Activated T-cell treated with anti-CD3 and anti-CD28 coated beads for 1 hour (primary cell): Measurements from ENCODE around the gene CLK2.
"Not testable (repeated sequence)": the region's sequence is repeated elsewhere in the genome, so short reads cannot be mapped to it uniquely, and the experiment has no call there.

Experiments
- DNase-seq: peaks from one replicate; pipeline ENCODE4 v3.0.0-alpha.2; 2020; ENCODE audit warnings: low read depth

The CLK2 gene

DNA sequence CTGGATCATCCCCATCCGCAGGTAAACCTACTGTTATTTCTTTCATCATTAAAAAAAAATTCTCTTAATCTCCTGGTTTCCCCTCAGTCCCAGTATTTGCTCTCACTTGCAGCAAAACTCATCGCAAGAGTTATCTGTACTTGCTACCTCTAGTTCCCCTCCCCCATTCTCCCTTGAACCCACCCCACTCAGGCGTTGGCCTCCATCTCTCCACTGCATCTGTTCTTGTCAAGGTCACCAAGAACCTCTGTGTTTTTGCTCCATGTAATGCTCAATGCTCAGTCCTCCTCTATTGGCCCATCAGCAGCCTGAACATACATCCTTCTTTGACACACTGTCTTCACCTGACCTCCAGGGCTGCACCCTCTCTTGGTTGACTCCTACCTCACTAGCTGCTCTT is 23.4 kb upstream of the CLK2 start:
- no peak for DNase-seq

DNA sequence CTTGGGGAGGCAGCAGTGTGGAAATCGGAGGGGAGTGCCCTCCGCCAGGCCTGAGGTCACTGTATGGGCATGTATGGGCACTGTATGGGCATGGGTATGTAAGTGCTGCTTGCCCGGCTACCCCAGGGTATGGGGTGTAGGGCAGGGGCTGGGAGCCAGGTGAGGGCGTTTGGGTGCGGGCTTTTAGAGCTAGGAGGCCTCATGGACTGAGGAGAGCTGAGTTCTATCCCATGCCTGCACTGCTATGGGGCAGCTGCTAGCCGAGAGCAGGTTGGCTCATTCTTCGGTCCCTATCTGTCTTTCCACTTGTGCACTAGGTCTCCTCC is 22.6 kb upstream of the CLK2 start:
- DNase-seq = no peak

DNA sequence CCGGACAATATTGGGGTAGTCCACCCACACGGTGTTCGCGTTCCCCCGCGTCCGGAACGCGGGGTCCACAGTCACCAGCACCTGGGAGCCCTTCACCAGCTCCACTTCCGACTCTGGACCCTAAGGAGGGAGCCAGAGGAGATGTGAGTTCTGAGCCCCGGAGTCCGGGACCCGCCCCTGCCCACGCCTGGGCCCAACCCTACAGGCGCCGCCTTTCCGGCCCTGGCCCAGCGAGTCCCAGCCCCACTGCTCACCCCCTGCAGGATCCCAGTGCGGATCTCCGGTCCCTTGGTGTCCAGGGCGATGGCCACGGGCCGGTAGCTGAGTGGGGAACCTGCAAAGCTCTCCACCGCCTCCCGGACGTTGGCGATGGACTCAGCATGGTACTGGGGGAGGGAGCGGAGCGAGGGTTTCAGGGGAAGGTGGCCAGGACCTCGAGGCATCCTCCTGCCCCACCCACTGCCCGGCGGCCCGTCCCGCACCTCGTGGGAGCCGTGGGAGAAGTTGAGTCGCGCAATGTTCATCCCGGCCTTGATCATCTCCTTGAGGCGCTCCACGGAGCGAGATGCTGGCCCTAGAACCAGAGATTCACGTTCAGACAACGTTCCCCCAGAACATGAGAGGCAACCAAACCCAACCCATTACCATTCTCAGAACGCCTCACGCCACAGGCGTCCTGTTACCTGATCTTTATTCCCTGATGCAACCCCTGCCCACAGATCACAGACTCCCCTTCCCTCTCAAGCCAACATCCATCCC is 22.1 kb upstream of the CLK2 start:
- no peak for DNase-seq

- no peak for DNase-seq
Observed at GRCh38 chr1:155294520-155295182, 21.3 kb upstream of the CLK2 start.

DNA sequence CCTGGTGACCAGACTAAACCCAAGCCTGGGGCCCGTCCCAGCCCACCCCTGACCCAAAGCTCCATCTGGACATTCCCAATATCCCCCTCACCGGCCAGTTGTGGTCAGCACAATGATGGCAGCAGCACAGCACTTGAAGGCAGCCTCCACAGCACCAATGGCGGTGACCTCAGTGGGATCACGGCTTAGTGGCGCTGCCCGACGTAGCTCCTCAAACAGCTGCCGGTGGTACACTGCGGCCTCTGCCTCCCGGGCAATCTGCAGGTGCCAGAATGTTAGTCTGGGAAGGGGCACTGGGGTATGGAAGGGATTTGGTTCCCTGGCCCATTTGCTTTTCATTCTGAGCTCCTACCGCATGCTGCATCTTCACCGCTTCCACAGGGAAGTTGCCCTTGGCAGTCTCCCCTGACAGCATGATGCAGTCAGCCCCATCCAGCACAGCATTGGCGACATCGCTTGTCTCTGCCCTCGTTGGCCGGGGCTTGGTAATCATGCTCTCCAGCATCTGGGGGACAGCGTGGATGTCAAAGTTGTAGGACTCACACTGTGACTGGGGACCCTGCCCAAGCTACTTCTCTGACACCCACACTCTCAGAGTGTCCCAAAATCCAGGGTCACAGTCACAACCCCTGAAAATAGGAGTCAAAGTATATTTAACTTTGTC is 19.9 kb upstream of the CLK2 start:
- no peak for DNase-seq

GRCh38 chr1:155291006-155291405 is 17.7 kb upstream of the CLK2 start:
- not testable (repeated sequence) for DNase-seq

GRCh38 chr1:155287987-155288543 is 14.8 kb upstream of the CLK2 start:
- DNase-seq = no peak

DNA sequence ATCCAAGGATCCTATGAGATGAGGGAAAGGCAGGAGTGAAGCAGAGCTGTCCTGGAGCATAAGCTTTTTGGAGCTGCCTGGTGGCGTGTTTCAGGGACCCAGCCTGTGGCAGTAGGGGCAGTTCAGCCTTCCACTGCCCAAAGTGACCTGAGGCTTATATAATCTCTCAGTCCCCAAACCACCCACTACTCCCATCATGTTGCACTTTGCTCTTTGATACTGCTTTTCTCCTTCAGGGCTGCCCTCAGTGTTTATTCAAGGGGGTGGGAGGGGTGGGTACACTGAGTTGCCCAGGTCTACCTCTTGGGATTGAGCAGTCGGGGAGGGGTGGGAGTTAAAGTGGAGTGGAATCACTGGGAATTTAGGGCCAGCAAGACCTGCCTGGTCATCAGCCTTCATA is 13.2 kb upstream of the CLK2 start:
- DNase-seq = no peak

DNA sequence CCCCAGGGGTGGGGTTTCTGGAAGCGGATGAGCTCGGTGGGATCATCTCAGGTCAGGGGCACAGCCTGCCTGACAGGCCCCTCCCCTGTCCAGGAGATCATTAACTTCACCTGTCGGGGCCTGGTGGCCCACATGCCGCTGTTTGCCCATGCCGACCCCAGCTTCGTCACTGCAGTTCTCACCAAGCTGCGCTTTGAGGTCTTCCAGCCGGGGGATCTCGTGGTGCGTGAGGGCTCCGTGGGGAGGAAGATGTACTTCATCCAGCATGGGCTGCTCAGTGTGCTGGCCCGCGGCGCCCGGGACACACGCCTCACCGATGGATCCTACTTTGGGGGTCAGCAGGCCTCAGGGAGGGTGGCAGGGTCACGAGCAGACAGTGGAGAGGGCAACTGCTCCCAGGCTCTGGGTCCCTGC is 12.3 kb upstream of the CLK2 start:
- no peak for DNase-seq

DNA sequence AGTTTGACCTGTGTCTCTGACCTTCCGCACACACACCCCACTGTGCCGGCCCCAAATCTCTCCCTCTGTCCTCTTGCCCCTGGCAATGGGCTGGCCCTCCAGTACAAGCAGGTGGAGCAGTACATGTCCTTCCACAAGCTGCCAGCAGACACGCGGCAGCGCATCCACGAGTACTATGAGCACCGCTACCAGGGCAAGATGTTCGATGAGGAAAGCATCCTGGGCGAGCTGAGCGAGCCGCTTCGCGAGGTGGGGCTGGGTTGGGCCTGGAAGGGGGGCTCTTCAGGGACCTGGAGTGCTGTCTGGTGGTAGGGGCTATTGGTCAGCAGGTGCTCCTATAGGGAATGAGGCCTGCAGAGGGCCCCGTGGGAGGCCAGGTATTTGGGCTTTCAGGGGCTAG is 11.8 kb upstream of the CLK2 start:
- no peak for DNase-seq

DNA sequence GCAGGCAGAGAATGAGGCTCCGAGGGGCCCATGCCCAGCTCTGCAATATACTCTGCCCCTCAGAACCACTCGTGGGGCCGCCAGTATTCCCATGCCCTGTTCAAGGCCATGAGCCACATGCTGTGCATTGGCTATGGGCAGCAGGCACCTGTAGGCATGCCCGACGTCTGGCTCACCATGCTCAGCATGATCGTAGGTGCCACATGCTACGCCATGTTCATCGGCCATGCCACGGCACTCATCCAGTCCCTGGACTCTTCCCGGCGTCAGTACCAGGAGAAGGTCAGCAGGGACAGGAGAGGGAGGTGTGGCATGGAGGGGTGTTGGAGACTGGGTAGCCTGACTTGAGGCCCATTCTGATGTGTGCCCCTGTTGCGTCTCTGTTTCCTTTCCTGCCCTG is 11.2 kb upstream of the CLK2 start:
- DNase-seq = no peak

DNA sequence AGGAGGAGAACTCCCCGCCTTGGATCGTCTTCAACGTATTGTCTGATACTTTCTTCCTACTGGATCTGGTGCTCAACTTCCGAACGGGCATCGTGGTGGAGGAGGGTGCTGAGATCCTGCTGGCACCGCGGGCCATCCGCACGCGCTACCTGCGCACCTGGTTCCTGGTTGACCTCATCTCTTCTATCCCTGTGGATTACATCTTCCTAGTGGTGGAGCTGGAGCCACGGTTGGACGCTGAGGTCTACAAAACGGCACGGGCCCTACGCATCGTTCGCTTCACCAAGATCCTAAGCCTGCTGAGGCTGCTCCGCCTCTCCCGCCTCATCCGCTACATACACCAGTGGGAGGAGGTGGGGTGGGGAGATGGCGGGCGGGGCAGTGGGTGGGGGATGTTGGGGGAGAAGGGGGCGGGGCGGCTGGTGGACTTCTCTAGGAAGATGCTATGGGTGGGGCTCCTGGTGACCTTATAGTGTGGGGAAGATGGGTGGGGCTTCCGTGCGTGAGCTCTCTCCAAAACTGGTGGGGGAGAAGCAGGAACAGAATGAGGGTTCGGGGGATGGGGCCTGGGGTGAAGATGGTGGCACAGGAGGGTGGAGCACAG is 9.3 kb upstream of the CLK2 start:
- no peak for DNase-seq

- no peak for DNase-seq
Observed at GRCh38 chr1:155279268-155279667, 6.0 kb upstream of the CLK2 start.

DNA sequence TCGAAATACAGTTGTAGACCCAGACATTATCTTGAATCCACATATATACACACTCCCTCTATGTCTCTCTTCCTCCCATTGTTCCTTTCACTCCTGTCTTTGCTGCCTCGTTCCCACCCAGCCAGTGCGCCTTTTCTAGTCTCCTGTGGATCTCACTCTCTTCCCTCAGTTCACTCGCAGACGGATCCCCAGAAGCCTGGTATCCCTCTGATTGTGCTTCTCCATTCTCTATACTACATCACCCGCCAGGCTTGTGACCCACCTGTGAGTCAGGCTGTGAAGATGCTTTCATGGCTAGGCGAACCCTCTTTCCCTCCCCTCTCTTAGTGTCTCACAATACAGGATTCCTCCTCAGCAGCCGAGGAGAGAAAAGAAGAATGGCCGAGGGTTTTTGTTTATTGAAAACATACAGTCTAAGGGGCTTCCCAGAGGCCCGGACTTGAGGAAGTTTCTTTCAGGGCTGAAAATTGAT is 5.4 kb upstream of the CLK2 start:
- no peak for DNase-seq

DNA sequence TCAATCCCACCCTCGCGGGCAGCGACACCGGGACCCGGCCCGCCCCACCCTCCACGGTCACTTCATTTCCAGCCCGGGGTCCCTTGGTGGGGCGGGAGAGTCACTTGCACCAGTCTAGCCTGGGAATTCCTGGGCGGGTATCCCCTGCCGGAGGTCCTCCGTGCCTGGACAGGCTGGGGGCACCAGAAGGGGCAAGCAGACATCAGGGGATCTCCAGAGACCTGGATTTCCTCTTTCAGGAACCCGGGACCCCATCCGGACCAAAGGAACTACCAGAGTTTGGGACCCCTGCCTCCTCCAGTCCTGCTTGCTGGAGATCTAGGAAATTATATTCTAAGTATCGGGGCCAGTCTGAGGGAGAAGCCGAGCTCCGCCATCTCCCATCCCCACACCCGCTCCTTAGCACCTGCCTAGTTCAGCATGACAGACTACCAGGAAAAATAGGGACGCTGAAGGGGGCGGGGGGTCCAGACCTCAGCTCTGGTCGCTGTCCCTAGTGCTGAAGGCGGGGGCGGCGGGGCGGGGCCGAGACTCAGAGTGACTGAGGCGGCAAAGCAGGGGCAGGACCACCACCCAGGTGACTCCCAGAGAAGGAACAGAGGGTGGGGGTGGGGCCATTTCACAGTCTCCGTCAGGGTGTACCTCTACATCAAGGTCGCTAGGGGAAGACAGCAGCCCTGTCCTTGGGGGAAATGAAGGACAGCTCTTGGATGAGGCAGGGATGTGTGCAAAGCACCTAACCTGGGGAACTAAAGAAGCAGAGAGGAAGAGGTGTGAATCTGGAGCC is 4.8 kb upstream of the CLK2 start:
- peak; percentile 66 for DNase-seq

DNA sequence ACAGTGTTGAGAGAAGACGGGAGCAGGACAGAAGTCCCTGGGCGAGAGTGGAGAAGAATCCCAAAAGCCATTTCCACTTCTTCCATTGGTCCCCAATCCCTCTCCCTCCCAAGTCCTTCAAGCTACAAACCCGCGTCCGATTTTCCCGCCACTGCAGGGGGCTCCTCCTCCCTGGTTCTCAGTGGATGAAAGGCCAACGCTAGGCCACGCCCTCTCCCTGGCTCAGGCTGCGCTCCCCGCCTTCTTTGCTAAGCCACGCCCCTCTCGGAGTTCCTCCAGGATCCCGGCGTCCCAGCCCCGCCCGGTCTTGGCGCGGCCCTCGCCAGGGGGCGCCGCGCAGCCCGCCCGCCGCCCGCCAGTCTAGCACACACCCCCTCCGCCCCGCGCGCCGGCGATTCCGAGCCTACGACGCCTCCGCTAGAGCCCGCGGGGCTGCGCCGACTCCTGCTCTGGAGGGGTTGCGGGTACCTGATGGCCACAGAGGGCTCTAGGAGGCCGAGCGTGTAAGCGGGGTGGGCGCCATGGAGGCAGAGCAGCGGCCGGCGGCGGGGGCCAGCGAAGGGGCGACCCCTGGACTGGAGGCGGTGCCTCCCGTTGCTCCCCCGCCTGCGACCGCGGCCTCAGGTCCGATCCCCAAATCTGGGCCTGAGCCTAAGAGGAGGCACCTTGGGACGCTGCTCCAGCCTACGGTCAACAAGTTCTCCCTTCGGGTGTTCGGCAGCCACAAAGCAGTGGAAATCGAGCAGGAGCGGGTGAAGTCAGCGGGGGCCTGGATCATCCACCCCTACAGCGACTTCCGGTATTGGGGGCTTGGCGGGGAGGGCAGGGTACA is 4.0 kb upstream of the CLK2 start, which contains the start of gene HCN3:
Gene HCN3 (plus strand): TSS at position 394 of the 832 bp plus-strand sequence. CDS start 128 bp downstream, at position 522.
- DNase-seq = peak; percentile 83

DNA sequence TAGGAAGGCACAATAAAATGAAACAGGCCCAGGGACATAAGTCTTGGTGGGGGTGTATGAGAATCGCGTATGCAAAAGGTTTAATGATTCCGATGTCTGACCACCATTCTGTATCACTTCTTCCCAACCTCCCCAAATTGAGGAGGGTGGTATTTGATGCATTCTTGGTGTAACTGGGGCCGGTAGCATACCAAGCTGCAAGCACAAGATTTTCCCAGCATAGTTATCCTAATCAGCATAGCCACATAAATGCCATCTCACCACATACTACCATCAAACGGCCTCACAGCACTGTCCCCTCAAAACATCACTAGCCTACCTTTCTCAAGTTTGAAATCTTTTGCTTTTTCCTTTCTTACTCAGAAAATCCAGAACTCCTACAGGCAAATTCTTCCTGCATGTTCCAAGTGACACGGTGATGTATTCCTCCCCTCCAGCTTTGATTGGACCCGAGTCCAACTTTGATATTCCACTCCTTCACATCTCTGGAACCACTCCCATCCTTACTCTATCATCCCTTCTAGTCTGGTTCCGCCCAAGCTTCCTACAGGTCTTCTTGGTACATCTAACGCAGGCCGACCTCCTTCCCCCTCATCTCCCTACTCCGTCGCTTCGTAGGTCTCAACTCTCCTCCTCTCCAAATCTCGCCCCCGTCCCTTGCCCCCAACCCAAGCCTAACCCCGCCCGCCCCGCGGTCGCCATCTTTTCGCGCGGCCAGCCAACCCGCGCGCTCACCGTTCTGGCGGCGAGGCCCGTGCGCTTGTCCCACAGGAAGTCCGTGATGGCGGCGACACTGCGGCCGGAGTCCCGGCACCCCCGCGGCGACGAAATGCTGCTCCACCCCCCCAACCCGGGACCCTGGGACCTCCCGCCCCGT is 600 bp downstream of the CLK2 start:
- DNase-seq = no peak

- no peak for DNase-seq
Observed at GRCh38 chr1:155269381-155269780, 3.9 kb downstream of the CLK2 start.

GRCh38 chr1:155268630-155269029 is 4.7 kb downstream of the CLK2 start:
- no peak for DNase-seq

GRCh38 chr1:155267373-155267772 is 5.9 kb downstream of the CLK2 start:
- no peak for DNase-seq
